ENCODE measurements around the gene KRT84. TPM values are rescaled to one million over a fixed set of nuclear protein-coding genes. Genes with fewer than 3 reads are reported as not detected.
A peak's percentile ranks its signal among the peaks of the same experiment; 100 is the strongest.

KRT84 gene, protein sequence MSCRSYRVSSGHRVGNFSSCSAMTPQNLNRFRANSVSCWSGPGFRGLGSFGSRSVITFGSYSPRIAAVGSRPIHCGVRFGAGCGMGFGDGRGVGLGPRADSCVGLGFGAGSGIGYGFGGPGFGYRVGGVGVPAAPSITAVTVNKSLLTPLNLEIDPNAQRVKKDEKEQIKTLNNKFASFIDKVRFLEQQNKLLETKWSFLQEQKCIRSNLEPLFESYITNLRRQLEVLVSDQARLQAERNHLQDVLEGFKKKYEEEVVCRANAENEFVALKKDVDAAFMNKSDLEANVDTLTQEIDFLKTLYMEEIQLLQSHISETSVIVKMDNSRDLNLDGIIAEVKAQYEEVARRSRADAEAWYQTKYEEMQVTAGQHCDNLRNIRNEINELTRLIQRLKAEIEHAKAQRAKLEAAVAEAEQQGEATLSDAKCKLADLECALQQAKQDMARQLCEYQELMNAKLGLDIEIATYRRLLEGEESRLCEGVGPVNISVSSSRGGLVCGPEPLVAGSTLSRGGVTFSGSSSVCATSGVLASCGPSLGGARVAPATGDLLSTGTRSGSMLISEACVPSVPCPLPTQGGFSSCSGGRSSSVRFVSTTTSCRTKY
- not detected for polyA plus RNA-seq (2013, experiment 1 of 2)
- not detected for polyA plus RNA-seq (2013, experiment 2 of 2)

- Histone ChIP-seq H3K36me3 (ENCODE audit: control insufficient read depth in 1 of 2, insufficient read depth in 2 of 2, low read depth in 1 of 2, low read length in 2 of 2) (no peaks in the 10 kb centered on the region), H2BK15ac (ENCODE audit: low read depth, poor library complexity, severe bottlenecking) (peak within 1 kb of the TSS; percentile 30), H3K9me3 (ENCODE audit: control insufficient read depth, low read length) (no peaks in the 10 kb centered on the region), H2BK5ac (ENCODE audit: low read depth, low read length, poor library complexity, severe bottlenecking) (no peak within 1 kb of the TSS), H4K8ac (ENCODE audit: low read length) (no peak within 1 kb of the TSS), H3K79me1 (replicated peaks; ENCODE audit: low read length, poor library complexity, severe bottlenecking) (no peaks in the 10 kb centered on the region), H2BK12ac (ENCODE audit: low read length in 2 of 2) (no peak within 1 kb of the TSS), H3K4ac (ENCODE audit: low read depth in 1 of 2, low read length in 2 of 2) (no peak within 1 kb of the TSS), H2AFZ (ENCODE audit: low read depth, low read length) (no peak within 1 kb of the TSS), H3K4me3 (ENCODE audit: insufficient read depth in 1 of 2, low read depth in 1 of 2, low read length in 2 of 2) (peak within 1 kb of the TSS in 1 of 2 experiments; percentile 12), H2AK5ac (ENCODE audit: low read length, severe bottlenecking) (no peak within 1 kb of the TSS), H4K91ac (ENCODE audit: low read length) (no peak within 1 kb of the TSS), H2BK120ac (ENCODE audit: low read depth, low read length) (no peak within 1 kb of the TSS), H3K4me1 (ENCODE audit: control insufficient read depth, insufficient read depth, low read depth, low read length) (no peaks in the 10 kb centered on the region), H3K27ac (ENCODE audit: low read length, poor library complexity, severe bottlenecking) (no peak within 1 kb of the TSS), H3K23ac (ENCODE audit: low read length in 2 of 2) (no peak within 1 kb of the TSS), H3K14ac (ENCODE audit: low read length in 2 of 2) (no peak within 1 kb of the TSS), H3K4me2 (ENCODE audit: low read length, poor library complexity, severe bottlenecking) (no peak within 1 kb of the TSS), H3K9ac (ENCODE audit: low read length) (no peak within 1 kb of the TSS), H3K27me3 (ENCODE audit: control insufficient read depth in 1 of 2, insufficient read depth in 1 of 2, low read length in 2 of 2) (peaks cover 68 to 74% of the 10 kb centered on the region in 2 experiments), H3K18ac (ENCODE audit: low read depth in 1 of 2, low read length in 2 of 2) (no peak within 1 kb of the TSS)
- DNase-seq: no peak
- 96% methylated on average over 11 of the region's 11 CpGs for WGBS
Measured at GRCh38 chr12:52385226-52385702, at the start of gene KRT84. TSS of gene KRT84 (minus strand) at chr12:52385652. CDS start at chr12:52385585, 67 bp downstream.

DNA sequence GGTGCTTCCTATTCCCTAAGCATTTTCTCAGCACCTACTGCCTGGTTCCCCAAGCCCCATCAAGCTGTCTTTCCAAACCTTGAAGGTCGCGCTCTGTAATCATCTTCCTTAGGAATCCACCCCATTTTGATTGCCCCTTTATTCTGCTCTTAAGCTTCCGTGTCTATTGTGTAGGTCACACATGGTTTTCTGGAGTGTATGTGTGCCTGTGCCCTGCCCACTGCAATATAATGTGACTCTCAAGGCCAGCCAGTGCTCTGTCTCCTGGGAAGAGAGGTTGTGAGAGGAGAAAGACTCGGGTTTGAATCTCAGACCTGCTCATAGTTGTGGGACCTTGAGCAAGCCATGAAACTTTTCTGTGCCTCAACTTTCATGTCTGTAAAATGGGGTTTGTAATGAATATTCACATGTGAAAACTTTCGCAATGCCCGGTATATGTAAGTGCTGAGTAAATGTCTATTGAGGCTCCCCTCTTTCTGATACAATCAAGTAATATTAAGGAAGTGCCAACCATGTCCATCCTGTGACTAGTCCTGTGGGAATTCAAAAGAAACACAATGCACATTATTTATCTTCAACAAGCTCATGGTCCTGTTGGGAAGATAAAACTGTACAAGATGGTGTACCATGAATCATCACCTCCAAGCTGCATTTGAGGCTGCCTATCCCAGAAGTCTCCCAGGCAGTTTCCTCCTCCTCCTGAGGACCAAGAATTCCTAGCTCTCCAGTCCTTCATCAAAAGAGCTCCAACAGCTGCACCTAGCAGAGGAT, 49.5 kb upstream of the KRT84 start:
- Histone ChIP-seq H3K27me3 (ENCODE audit: control insufficient read depth in 1 of 2, insufficient read depth in 1 of 2, low read length in 2 of 2) (peaks cover 26 to 49% of the 10 kb centered on the region in 2 experiments), H2AK5ac (ENCODE audit: low read length, severe bottlenecking) (no peak overlapping the region), H4K8ac (ENCODE audit: low read length) (no peak overlapping the region), H3K4me2 (ENCODE audit: low read length, poor library complexity, severe bottlenecking) (no peak overlapping the region), H3K4ac (ENCODE audit: low read depth in 1 of 2, low read length in 2 of 2) (no peak overlapping the region), H2BK120ac (ENCODE audit: low read depth, low read length) (no peak overlapping the region), H3K36me3 (ENCODE audit: control insufficient read depth in 1 of 2, insufficient read depth in 2 of 2, low read depth in 1 of 2, low read length in 2 of 2) (no peaks in the 10 kb centered on the region), H2BK12ac (ENCODE audit: low read length in 2 of 2) (no peak overlapping the region), H2AFZ (ENCODE audit: low read depth, low read length) (no peak overlapping the region), H3K9ac (ENCODE audit: low read length) (no peak overlapping the region), H3K18ac (ENCODE audit: low read depth in 1 of 2, low read length in 2 of 2) (no peak overlapping the region), H3K4me3 (ENCODE audit: insufficient read depth in 1 of 2, low read depth in 1 of 2, low read length in 2 of 2) (no peak overlapping the region), H3K9me3 (ENCODE audit: control insufficient read depth, low read length) (no peaks in the 10 kb centered on the region), H3K79me1 (replicated peaks; ENCODE audit: low read length, poor library complexity, severe bottlenecking) (no peaks in the 10 kb centered on the region), H2BK5ac (ENCODE audit: low read depth, low read length, poor library complexity, severe bottlenecking) (no peak overlapping the region), H3K14ac (ENCODE audit: low read length in 2 of 2) (no peak overlapping the region), H3K4me1 (ENCODE audit: control insufficient read depth, insufficient read depth, low read depth, low read length) (no peaks in the 10 kb centered on the region), H4K91ac (ENCODE audit: low read length) (no peak overlapping the region), H2BK15ac (ENCODE audit: low read depth, poor library complexity, severe bottlenecking) (no peak overlapping the region), H3K23ac (ENCODE audit: low read length in 2 of 2) (no peak overlapping the region), H3K27ac (ENCODE audit: low read length, poor library complexity, severe bottlenecking) (no peak overlapping the region)
- 90% methylated on average over 4 of the region's 6 CpGs for WGBS
- DNase-seq: no peak

DNA sequence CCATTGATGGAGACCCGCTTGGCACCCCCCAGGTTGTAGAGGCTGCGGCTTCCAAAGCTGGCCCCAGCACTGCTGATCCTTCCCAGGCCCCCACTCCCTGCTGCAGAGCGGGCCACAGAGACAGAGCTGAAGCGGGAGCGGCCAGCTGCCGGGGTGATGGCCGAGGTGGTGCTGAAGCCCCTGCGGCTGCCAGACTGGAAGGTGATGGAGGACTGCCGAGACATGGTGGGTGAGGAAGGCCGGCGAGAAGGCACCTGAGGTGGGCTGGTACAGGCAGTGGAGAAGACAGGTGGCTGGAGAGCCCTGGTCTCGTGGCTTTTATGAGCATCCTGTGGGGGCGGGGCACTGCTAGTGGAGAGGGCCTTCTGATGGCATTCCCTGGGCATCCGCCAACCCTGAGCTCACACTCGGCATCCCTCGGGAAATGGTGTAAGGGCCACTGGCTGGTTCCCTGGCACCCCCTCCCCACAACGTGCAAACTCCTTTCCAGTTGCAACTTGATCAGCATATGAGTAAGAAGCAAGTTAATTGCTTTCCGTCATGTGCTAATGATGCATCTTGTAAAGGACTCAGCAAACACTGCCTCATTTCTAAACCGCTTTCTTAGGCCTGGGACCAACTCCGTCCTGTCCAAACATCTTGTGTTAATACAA, 48.8 kb upstream of the KRT84 start, which contains the start of gene KRT75:
Gene KRT75, minus strand, starts transcription at position 291 of the 653 bp plus-strand sequence. Its CDS starts 67 bp downstream, at position 224.
- peak within 1 kb of the TSS in 1 of 2 experiments; percentile 26 for H3K23ac ChIP-seq (ENCODE audit: low read length in 2 of 2)
- H2BK15ac ChIP-seq (ENCODE audit: low read depth, poor library complexity, severe bottlenecking): no peak within 1 kb of the TSS
- no peak within 1 kb of the TSS for H4K91ac ChIP-seq (ENCODE audit: low read length)
- H2AK5ac ChIP-seq (ENCODE audit: low read length, severe bottlenecking): no peak within 1 kb of the TSS
- H3K4me2 ChIP-seq (ENCODE audit: low read length, poor library complexity, severe bottlenecking): no peak within 1 kb of the TSS
- H3K9me3 ChIP-seq (ENCODE audit: control insufficient read depth, low read length): no peaks in the 10 kb centered on the region
- no peak within 1 kb of the TSS for H2AFZ ChIP-seq (ENCODE audit: low read depth, low read length)
- H3K18ac ChIP-seq (ENCODE audit: low read depth in 1 of 2, low read length in 2 of 2): no peak within 1 kb of the TSS
- H3K27me3 ChIP-seq (ENCODE audit: control insufficient read depth in 1 of 2, insufficient read depth in 1 of 2, low read length in 2 of 2): peaks cover 21 to 54% of the 10 kb centered on the region in 2 experiments
- no peak within 1 kb of the TSS for H2BK5ac ChIP-seq (ENCODE audit: low read depth, low read length, poor library complexity, severe bottlenecking)
- H3K4me1 ChIP-seq (ENCODE audit: control insufficient read depth, insufficient read depth, low read depth, low read length): no peaks in the 10 kb centered on the region
- no peak for DNase-seq
- no peaks in the 10 kb centered on the region for H3K79me1 ChIP-seq (replicated peaks; ENCODE audit: low read length, poor library complexity, severe bottlenecking)
- no peaks in the 10 kb centered on the region for H3K36me3 ChIP-seq (ENCODE audit: control insufficient read depth in 1 of 2, insufficient read depth in 2 of 2, low read depth in 1 of 2, low read length in 2 of 2)
- no peak within 1 kb of the TSS for H2BK12ac ChIP-seq (ENCODE audit: low read length in 2 of 2)
- no peak within 1 kb of the TSS for H3K27ac ChIP-seq (ENCODE audit: low read length, poor library complexity, severe bottlenecking)
- no peak within 1 kb of the TSS for H3K14ac ChIP-seq (ENCODE audit: low read length in 2 of 2)
- H4K8ac ChIP-seq (ENCODE audit: low read length): no peak within 1 kb of the TSS
- 89% methylated on average over 20 of the region's 20 CpGs for WGBS
- H3K4ac ChIP-seq (ENCODE audit: low read depth in 1 of 2, low read length in 2 of 2): no peak within 1 kb of the TSS
- no peak within 1 kb of the TSS for H3K4me3 ChIP-seq (ENCODE audit: insufficient read depth in 1 of 2, low read depth in 1 of 2, low read length in 2 of 2)
- H2BK120ac ChIP-seq (ENCODE audit: low read depth, low read length): no peak within 1 kb of the TSS
- no peak within 1 kb of the TSS for H3K9ac ChIP-seq (ENCODE audit: low read length)
